GM12891 (cell line): ENCODE data around the gene PYCARD.
A peak's percentile ranks its signal among the peaks of the same experiment; 100 is the strongest.

ENCODE experiments used
- DNase-seq: peaks from one replicate; pipeline ENCODE4 v3.0.0; 2011; ENCODE audit warnings: low spot score; ENCODE audit not compliant: insufficient read length
- FAIRE-seq: peaks from 2 replicates; lab custom pipeline; 2011; peaks lifted over from hg19 to GRCh38; lab: Jason Lieb, UNC
- PAX5 ChIP-seq: IDR thresholded peaks from 2 replicates; pipeline ENCODE4 v1.6.1; 2011; ENCODE audit warnings: low read length, moderate library complexity, mild to moderate bottlenecking; ENCODE audit not compliant: insufficient read depth, severe bottlenecking
- POLR2A ChIP-seq: IDR thresholded peaks from 2 replicates; pipeline ENCODE4 v1.6.1; 2011; ENCODE audit warnings: low read depth, low read length, control low read depth
- POLR2AphosphoS5 ChIP-seq: IDR thresholded peaks from 2 replicates; pipeline ENCODE4 v1.6.1; 2011; ENCODE audit warnings: low read depth, low read length, control low read depth
- POU2F2 ChIP-seq: IDR thresholded peaks from 2 replicates; pipeline ENCODE4 v1.6.1; 2011; ENCODE audit warnings: low read depth, mild to moderate bottlenecking, control low read depth, low read length, moderate library complexity
- SPI1 ChIP-seq: IDR thresholded peaks from 2 replicates; pipeline ENCODE4 v1.6.1; 2011; ENCODE audit warnings: low read depth, low read length, control low read depth
- TAF1 ChIP-seq: IDR thresholded peaks from 2 replicates; pipeline ENCODE4 v1.6.1; 2011; ENCODE audit warnings: low read depth, low read length, control low read depth

PYCARD gene

GRCh38 chr16:31191697-31192428 is 10.7 kb downstream of the PYCARD start:
- DNase-seq (no peak), FAIRE-seq (no peak)
- TF ChIP-seq TAF1 (no peak), POU2F2 (no peak), POLR2AphosphoS5 (peak; percentile 83), POLR2A (peak; percentile 85), PAX5 (no peak), SPI1 (no peak)

GRCh38 chr16:31190818-31191444 is 11.6 kb downstream of the PYCARD start:
- TF ChIP-seq TAF1 (no peak), POLR2AphosphoS5 (peak; percentile 33; the same call in 1 of the 2 replicates)
- FAIRE-seq: no peak
- no peak for DNase-seq

- FAIRE-seq (no peak), DNase-seq (no peak)
- TF ChIP-seq POLR2AphosphoS5 (peak; percentile 81), POLR2A (peak; percentile 65; the same call in 1 of the 2 replicates), SPI1 (no peak), POU2F2 (peak; percentile 62; the same call in 1 of the 2 replicates), PAX5 (no peak), TAF1 (no peak)
Observed at GRCh38 chr16:31190061-31190460, 12.5 kb downstream of the PYCARD start.

- TF ChIP-seq POU2F2 (no peak), POLR2A (peak; percentile 45; the same call in 1 of the 2 replicates), TAF1 (no peak), PAX5 (no peak)
- DNase-seq (no peak), FAIRE-seq (no peak)
Observed at GRCh38 chr16:31189412-31189778, 13.2 kb downstream of the PYCARD start.

GRCh38 chr16:31188450-31189411 is 13.8 kb downstream of the PYCARD start:
- no peak for DNase-seq
- no peak for FAIRE-seq
- TF ChIP-seq POU2F2 (peak; percentile 37; the same call in 1 of the 2 replicates), SPI1 (no peak), POLR2A (peak; percentile 32; the same call in 1 of the 2 replicates), POLR2AphosphoS5 (peak; percentile 77; the same call in 1 of the 2 replicates), TAF1 (no peak), PAX5 (no peak)

- FAIRE-seq (no peak), DNase-seq (no peak)
- TF ChIP-seq PAX5 (no peak), POLR2A (no peak), POU2F2 (no peak), POLR2AphosphoS5 (no peak; the same call in 1 of the 2 replicates), TAF1 (no peak), SPI1 (no peak)
Observed at GRCh38 chr16:31187808-31188189, 14.8 kb downstream of the PYCARD start.

- TF ChIP-seq POLR2A (peak; percentile 28), SPI1 (no peak), POU2F2 (0 out of 2 replicates have a peak, but pooled peaks have one; percentile 12), POLR2AphosphoS5 (peak; percentile 72), TAF1 (no peak), PAX5 (no peak)
- FAIRE-seq (no peak), DNase-seq (no peak)
Observed at GRCh38 chr16:31186930-31187807, 15.4 kb downstream of the PYCARD start.

GRCh38 chr16:31186176-31186575 is 16.4 kb downstream of the PYCARD start:
- FAIRE-seq: no peak
- TF ChIP-seq PAX5: no peak
- 0 out of 2 replicates have a peak, but pooled peaks have one; percentile 5 for TF ChIP-seq POLR2AphosphoS5
- no peak for TF ChIP-seq POU2F2
- peak; percentile 31 for TF ChIP-seq POLR2A
- no peak for DNase-seq

GRCh38 chr16:31185339-31185738 is 17.2 kb downstream of the PYCARD start:
- DNase-seq (no peak), FAIRE-seq (no peak)
- TF ChIP-seq SPI1: no peak
- no peak for TF ChIP-seq PAX5
- TF ChIP-seq POU2F2: no peak
- TF ChIP-seq TAF1: no peak
- TF ChIP-seq POLR2A: no peak
- TF ChIP-seq POLR2AphosphoS5: no peak
